Gastrocnemius medialis (tissue), 4 donors: ENCODE results near the gene AMZ1. TPM values are rescaled to one million over a fixed set of nuclear protein-coding genes. Genes with fewer than 3 reads are reported as not detected.

Source experiments
- ATAC-seq, 2 donors: fragments of 150-250 bp; one replicate each; pipeline ENCODE4 v1.9.1; 2016
- DNase-seq, 2 donors: peaks; one replicate each; pipeline ENCODE4 v3.0.0-alpha.2; 2019
- H3K27ac ChIP-seq, 4 donors: fragments of 200-600 bp; sonication (generic); 1 replicate in 1 of 4; 2 replicates in 3 of 4; pipeline ENCODE4 v1.5.1; 2016 to 2018; ENCODE audit warnings: mild to moderate bottlenecking in 2 of 4, moderate library complexity in 1 of 4
- H3K27me3 ChIP-seq, 3 donors: fragments of 200-600 bp; sonication (generic) in 2 of 3; 1 replicate in 1 of 3; 2 replicates in 2 of 3; pipeline versions ENCODE4 v1.5.1 to v1.6.0; 2016 to 2019; ENCODE audit warnings: mild to moderate bottlenecking in 1 of 3, moderate library complexity in 1 of 3
- H3K36me3 ChIP-seq, 2 donors: fragments of 200-600 bp; sonication (generic) in 1 of 2; one replicate each; pipeline ENCODE4 v1.5.1; 2017 to 2018
- H3K4me1 ChIP-seq, 2 donors: fragments of 200-600 bp; sonication (generic) in 1 of 2; one replicate each; pipeline ENCODE4 v1.5.1; 2016 to 2017; ENCODE audit warnings: mild to moderate bottlenecking in 2 of 2
- H3K4me3 ChIP-seq, 4 donors: fragments of 200-600 bp; sonication (generic) in 3 of 4; 1 replicate in 1 of 4; 2 replicates in 3 of 4; pipeline ENCODE4 v1.5.1; 2016 to 2019; ENCODE audit warnings: mild to moderate bottlenecking in 2 of 4
- H3K9me3 ChIP-seq, 3 donors: fragments of 200-600 bp; sonication (generic) in 2 of 3; 1 replicate in 1 of 3; 2 replicates in 2 of 3; pipeline ENCODE4 v1.5.1; 2016 to 2019
- CTCF ChIP-seq, 5 experiments: fragments of 450-650 bp in 3 of 5; fragments of 200-600 bp in 2 of 5; sonication (generic) in 2 of 5; IDR thresholded peaks in 4 of 5; conservative IDR thresholded peaks in 1 of 5; 1 replicate in 4 of 5; 2 replicates in 1 of 5; pipeline ENCODE4 v1.5.1; 2016 to 2019; ENCODE audit warnings: antibody characterized with exemption in 5 of 5, mild to moderate bottlenecking in 3 of 5, moderate library complexity in 3 of 5
- POLR2A ChIP-seq, 2 donors: fragments of 450-650 bp; IDR thresholded peaks; one replicate each; pipeline ENCODE4 v1.6.1; 2017; ENCODE audit warnings: antibody characterized with exemption in 2 of 2, mild to moderate bottlenecking in 2 of 2, moderate library complexity in 2 of 2
- in situ Hi-C, 4 donors: fragments of 200-750 bp; cut with MboI; loops; one replicate each; pipeline versions ENCODE4 v1.15.0 to v1.8.0; 2017; ENCODE audit warnings: low sequenced_read_pairs in 4 of 4
- intact Hi-C: fragments of 100-400 bp; cut with DNase I; formaldehyde crosslinking; loops from one replicate; pipeline ENCODE4 v1.15.1; 2023; ENCODE audit warnings: low total_unique reads
- total RNA-seq, 4 donors: library from RNA; depleted of rRNA; stranded (reverse); fragments of >200 nt; gene quantifications; one replicate each; pipeline versions ENCODE4 v1.1.0 to v1.2.3, GENCODE V29; 2016

Gene AMZ1
- total RNA-seq, 4 donors from 2014 or later: not detected

- intact Hi-C loops (no loop called here), in situ Hi-C loops (no loop called here)
- Histone ChIP-seq H3K9me3 (no peaks in the 10 kb centered on the region), H3K36me3 (peaks cover 0 to 6% of the 10 kb centered on the region in 2 donors), H3K4me1 (peaks cover 14 to 18% of the 10 kb centered on the region in 2 donors), H3K4me3 (no peak overlapping the region), H3K27ac (no peak overlapping the region), H3K27me3 (no peaks in the 10 kb centered on the region)
- DNase-seq (no peak), ATAC-seq (no peak)
- TF ChIP-seq CTCF (IDR thresholded peaks at IDR 0.05 in 4 of 5, conservative IDR thresholded peaks at IDR 0.05 in 1 of 5) (no peak), POLR2A (IDR thresholded peaks at IDR 0.05) (no peak)
These were observed 29.1 kb upstream of the AMZ1 start for GRCh38 chr7:2658941-2659340.

- no peak overlapping the region for H3K27ac ChIP-seq
- ATAC-seq (no peak), DNase-seq (no peak)
- H3K36me3 ChIP-seq: peaks cover 0 to 6% of the 10 kb centered on the region in 2 donors
- intact Hi-C loops: no loop called here
- TF ChIP-seq CTCF (IDR thresholded peaks at IDR 0.05 in 4 of 5, conservative IDR thresholded peaks at IDR 0.05 in 1 of 5): no peak
- TF ChIP-seq POLR2A (IDR thresholded peaks at IDR 0.05): no peak
- H3K4me1 ChIP-seq: peaks cover 16 to 24% of the 10 kb centered on the region in 2 donors
- in situ Hi-C loops: no loop called here
- no peaks in the 10 kb centered on the region for H3K27me3 ChIP-seq
- no peaks in the 10 kb centered on the region for H3K9me3 ChIP-seq
- H3K4me3 ChIP-seq: no peak overlapping the region
These were observed 28.2 kb upstream of the AMZ1 start for GRCh38 chr7:2659556-2660358.

GRCh38 chr7:2660359-2661095 lies 27.5 kb upstream of the AMZ1 start:
- intact Hi-C loops (no loop called here), in situ Hi-C loops (no loop called here)
- TF ChIP-seq POLR2A (IDR thresholded peaks at IDR 0.05) (no peak), CTCF (IDR thresholded peaks at IDR 0.05 in 4 of 5, conservative IDR thresholded peaks at IDR 0.05 in 1 of 5) (no peak)
- Histone ChIP-seq H3K36me3 (peaks cover 0 to 6% of the 10 kb centered on the region in 2 donors), H3K4me1 (peaks cover 16 to 24% of the 10 kb centered on the region in 2 donors), H3K27me3 (peaks cover 0 to 4% (median 3%) of the 10 kb centered on the region in 3 donors), H3K27ac (no peak overlapping the region), H3K4me3 (no peak overlapping the region), H3K9me3 (no peaks in the 10 kb centered on the region)
- DNase-seq (no peak), ATAC-seq (no peak)

- no peaks in the 10 kb centered on the region for H3K9me3 ChIP-seq
- in situ Hi-C loops (no loop called here), intact Hi-C loops (no loop called here)
- peaks cover 16 to 24% of the 10 kb centered on the region in 2 donors for H3K4me1 ChIP-seq
- DNase-seq: no peak
- H3K36me3 ChIP-seq: peaks cover 0 to 6% of the 10 kb centered on the region in 2 donors
- H3K4me3 ChIP-seq: no peak overlapping the region
- TF ChIP-seq POLR2A (IDR thresholded peaks at IDR 0.05) (no peak), CTCF (IDR thresholded peaks at IDR 0.05 in 4 of 5, conservative IDR thresholded peaks at IDR 0.05 in 1 of 5) (no peak)
- H3K27me3 ChIP-seq: peaks cover 0 to 9% (median 8%) of the 10 kb centered on the region in 3 donors
- H3K27ac ChIP-seq: no peak overlapping the region
- no peak for ATAC-seq
These were observed 26.9 kb upstream of the AMZ1 start for GRCh38 chr7:2661096-2661449.
